ENCODE measurements around the gene PTPRU.

Gene PTPRU

DNA sequence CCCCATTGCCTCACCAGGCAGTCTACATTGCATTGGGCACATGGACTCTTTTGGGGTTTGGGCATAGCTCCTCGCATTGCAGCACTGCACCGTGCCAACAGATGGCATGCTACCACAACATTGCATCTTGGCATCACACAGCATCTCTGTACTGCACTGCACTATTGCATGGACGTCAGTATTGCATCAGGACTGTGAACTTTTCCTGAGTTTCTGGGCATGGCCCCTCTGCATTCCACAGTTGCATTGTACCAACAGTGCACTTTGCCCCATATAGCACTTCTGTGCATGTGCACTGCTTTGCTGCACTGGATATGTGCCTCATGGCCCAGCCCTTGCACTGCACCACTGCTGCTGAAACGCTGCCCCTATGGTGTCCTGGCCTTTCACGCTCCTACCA lies 9.6 kb downstream of the PTPRU start:
- DNase-seq (ENCODE audit: low read depth), result no peak

- DNase-seq (ENCODE audit: low read depth), result no peak
Observed at GRCh38 chr1:29247044-29247443, 10.7 kb downstream of the PTPRU start.

- DNase-seq (ENCODE audit: low read depth), result no peak
Observed at GRCh38 chr1:29247571-29248273, 11.4 kb downstream of the PTPRU start.

DNA sequence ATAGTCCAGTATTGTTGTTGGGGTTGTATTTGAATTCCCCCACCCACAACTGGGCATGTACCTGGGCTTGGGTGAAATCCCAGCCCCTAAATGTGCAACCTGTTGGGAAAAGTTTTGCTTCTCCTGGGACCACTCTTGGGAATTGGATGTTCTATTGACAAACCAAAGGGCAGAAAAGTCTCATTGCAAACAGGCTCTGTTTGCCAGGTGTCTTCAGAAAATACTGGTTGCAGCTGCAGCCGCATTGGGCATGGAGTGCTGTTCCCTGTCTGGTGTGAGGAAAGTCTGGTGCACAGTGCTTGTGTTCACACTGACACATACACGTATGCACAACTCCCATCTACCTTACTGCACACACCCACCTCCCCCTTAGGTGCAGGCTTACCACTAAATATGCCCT lies 12.1 kb downstream of the PTPRU start:
- DNase-seq (ENCODE audit: low read depth), result no peak

GRCh38 chr1:29249170-29249691 lies 12.9 kb downstream of the PTPRU start:
- DNase-seq (ENCODE audit: low read depth), result no peak

DNA sequence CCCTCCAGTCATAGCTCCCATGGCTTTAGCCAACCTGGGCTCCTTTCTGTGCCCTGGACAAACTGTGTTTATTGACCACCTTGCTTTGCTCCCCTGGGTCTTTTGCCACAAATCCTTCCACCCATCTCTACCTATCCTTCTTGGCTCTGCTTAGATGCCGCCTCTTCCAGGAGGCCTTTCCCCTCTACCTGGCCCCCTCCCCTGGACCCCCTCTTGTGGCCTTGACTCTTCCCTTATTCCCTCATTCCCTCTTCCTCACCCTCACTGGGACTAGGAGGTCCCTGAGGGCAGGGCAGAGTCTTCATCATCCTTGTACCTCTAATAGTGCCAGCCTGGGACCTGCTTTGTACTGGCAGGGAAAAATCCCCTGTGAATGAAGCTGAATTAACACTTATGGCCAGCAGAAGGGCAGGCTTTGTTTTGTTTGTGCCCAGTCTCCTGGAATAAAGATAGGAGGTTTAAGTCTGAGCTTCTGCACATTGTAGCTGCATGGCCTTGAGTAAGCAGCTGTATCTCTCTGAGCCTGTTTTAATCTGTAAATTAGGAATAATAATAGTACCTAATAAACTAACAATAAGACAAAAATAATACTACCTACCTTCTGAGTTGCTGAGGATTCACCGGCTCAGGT lies 13.7 kb downstream of the PTPRU start:
- DNase-seq (ENCODE audit: low read depth), result no peak

DNA sequence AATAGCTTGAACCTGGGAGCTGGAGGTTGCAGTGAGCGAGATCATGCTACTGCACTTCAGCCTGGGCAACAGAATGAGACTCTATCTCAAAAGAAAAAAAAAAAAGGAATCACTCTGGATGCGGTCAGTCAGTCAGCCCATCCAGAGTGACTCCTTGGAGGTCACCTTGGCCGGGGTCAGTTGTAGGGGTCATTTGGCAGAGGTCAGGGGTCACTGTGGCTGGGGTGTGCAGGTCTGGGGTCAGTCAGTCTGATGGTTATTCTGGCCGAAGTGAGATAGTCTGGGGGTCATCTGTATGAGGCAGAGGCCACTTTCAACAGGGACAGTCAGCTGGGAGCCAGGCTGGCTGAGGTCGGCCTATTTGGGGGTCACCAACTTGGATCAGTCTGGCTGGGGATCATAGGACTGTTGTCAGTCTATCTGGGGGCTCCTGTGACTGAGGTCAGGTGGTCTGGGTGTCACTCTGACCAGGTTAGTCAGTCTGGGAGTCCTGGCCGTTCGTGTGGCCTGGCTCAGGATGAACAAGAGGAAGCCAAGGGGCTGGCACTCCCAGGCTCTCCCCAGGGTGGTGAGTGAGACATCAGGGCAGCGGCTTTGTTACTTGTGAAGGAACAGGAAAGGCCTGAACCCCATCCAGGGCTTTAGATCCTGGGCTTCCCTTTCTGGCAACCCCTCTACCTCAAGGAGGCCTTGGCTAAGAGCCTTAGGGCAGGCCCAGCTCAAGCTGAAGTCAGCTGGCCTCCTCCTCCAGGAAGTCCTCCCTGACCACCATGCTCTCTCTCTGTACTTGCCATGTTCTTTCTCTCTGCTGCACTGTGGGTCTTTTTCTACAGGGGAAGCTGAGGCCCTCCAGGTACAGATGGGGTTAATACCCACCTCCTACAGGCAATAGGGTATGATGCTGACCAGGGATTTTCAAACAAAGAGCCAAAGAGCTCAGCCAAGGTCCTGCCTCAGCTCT lies 15.1 kb downstream of the PTPRU start:
- no peak for DNase-seq (ENCODE audit: low read depth)

GRCh38 chr1:29253180-29253579 lies 16.9 kb downstream of the PTPRU start:
- DNase-seq (ENCODE audit: low read depth), result no peak

- DNase-seq (ENCODE audit: low read depth), result no peak
Observed at GRCh38 chr1:29254346-29254745, 18.0 kb downstream of the PTPRU start.

GRCh38 chr1:29255134-29255666 lies 18.9 kb downstream of the PTPRU start:
- DNase-seq (ENCODE audit: low read depth), result no peak

GRCh38 chr1:29256394-29256793 lies 20.1 kb downstream of the PTPRU start:
- DNase-seq (ENCODE audit: low read depth), result no peak

DNA sequence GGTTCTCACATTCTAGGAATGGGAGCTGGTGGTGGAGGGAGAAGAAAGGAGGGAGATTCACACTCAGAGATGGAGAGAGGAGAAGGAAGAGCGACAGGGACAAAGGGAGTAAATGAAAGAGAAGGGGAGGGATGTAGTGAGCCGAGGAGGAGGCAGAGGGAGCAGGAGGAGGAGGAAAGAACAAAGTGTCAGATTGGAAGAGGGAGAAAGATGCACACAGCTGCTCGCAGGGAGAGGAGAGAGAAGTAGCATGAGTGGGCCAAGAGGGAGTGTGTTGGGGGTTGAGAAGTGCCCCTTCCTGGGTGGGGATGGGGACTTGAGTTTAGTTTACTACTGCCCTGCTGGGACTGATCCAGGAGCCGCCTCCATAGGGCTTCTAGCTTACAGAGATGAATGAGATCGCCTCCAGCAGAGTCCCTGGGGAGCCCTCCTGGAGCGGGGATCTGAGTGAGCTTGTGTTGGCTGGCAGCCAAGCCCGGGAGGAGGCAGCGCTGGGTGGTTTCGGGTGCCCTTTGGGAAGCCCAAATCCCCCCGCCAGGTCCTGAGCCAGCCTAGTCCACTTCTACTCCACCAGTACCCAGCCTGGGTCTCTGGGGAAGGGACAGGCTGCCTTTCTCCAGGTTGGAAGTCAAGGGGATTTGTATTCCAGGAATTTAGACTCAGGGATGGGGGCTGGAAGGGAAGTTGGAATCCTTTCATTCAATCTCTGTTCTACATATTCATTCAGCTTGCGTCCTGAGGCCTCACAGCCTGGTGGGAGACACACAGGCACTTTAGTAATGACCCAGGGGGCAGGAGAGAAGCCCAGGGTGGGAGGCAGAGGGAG lies 20.9 kb downstream of the PTPRU start:
- DNase-seq (ENCODE audit: low read depth), result no peak

- DNase-seq (ENCODE audit: low read depth), result no peak
Observed at GRCh38 chr1:29258189-29258975, 22.1 kb downstream of the PTPRU start.

- no peak for DNase-seq (ENCODE audit: low read depth)
Observed at GRCh38 chr1:29258976-29259801, 22.9 kb downstream of the PTPRU start.

DNA sequence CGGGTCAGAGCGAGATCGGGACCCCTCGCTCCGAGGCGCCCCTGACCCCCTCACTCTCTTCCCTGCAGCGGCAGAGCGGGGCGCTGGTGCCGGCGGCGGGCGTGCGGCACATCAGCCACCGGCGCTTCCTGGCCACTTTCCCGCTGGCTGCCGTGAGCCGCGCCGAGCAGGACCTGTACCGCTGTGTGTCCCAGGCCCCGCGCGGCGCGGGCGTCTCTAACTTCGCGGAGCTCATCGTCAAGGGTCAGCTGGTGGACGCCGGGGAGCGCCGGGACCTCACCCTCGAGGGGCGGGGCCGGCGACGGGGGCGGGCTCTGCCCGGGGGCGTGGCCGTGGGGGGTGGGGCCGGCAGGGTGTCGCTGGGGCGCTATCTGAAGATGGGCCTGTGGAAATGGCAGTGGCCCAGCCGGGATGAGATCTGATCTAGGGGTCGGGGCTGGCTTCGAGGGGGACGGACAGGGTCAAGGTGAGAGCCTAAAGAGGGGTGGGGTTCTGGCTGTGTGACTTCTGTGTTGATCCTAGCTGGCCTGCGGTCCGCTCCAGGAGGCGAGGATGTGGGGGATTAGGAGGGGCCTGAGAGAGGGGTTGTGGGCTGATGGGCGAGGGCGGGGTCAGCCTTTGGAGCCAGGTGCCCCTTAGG lies 23.6 kb downstream of the PTPRU start:
- DNase-seq (ENCODE audit: low read depth), result no peak

DNA sequence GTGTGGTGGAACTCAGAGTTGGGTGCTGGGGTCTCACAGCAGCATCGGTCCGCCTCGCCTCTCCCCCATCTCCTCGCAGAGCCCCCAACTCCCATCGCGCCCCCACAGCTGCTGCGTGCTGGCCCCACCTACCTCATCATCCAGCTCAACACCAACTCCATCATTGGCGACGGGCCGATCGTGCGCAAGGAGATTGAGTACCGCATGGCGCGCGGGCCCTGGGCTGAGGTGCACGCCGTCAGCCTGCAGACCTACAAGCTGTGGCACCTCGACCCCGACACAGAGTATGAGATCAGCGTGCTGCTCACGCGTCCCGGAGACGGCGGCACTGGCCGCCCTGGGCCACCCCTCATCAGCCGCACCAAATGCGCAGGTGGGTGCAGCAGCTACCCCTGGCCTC lies 24.2 kb downstream of the PTPRU start:
- DNase-seq (ENCODE audit: low read depth), result no peak

DNA sequence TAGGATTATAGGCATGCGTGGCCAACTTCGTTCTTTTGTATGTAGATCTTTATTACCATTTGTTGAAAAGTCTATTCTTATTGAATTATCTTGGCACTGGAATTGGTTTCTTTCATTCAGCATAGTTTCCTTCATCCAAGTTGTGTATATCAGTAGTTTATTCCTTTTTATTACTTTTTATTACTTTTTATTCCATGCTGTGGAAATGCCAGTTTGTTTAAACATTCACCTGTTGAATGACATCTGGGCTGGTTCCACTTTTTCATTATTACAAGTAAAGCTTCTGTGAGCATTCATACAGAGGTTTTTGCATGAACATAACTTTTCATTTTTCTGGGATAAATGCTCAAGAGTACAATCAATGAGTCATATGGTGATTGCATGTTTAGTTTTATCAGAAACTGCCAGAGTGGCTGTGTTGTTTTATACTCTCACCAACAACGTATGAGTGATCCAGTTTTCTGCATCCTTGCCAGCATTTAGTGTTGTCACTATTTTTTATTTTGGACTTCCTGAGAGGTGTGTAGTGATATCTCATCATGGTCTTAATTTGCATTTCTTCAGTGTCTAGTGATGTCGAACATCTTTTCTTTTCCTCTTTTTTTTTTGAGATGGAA lies 28.6 kb downstream of the PTPRU start:
- DNase-seq (ENCODE audit: low read depth), result peak; percentile 67

DNA sequence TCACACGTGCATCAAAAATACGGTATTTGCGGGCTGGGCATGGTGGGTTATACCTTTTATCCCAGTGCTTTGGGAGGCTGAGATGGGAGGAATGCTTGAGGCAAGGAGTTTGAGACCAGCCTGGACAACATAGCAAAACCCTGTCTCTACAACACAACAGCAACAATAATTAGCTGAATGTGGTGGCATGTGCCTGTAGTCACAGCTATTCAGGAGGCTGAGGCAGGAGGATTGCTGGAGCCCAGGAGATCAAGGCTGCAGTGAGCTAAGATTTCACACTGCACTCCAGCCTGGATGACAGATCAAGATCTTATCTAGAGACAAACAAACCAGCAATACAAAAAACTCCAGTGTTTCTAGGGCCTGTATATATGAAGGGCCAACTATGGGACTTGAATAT lies 30.6 kb downstream of the PTPRU start:
- no peak for DNase-seq (ENCODE audit: low read depth)

Data from stromal cell of bone marrow (primary cell).